Measurements from ENCODE around the gene HS3ST4. TPM values are rescaled to one million over a fixed set of nuclear protein-coding genes. Genes with fewer than 3 reads are reported as not detected.

HS3ST4 gene
- total and polyA plus RNA-seq, 2 experiments from 2014 or later = 0.44 to 2.1 TPM

- no peak for TF ChIP-seq ZNF462 (CRISPR knock-in tag; IDR thresholded peaks at IDR 0.05)
- TF ChIP-seq STAT1 (IDR thresholded peaks at IDR 0.05; ENCODE audit: unreplicated experiment) = no peak
- no peak for TF ChIP-seq CTCF (conservative IDR thresholded peaks at IDR 0.05; ENCODE audit: low read depth in 2 of 2)
- TF ChIP-seq CREB1 (CRISPR knock-in tag; IDR thresholded peaks at IDR 0.05; ENCODE audit: low read depth) = no peak
Measured at GRCh38 chr16:26137956-26138355, 446.2 kb downstream of the HS3ST4 start (continued).

GRCh38 chr16:26139091-26139490 is 447.3 kb downstream of the HS3ST4 start:
- DNase-seq (ENCODE audit: low spot score) (no peak), ATAC-seq (no peak)
- Mint-ChIP-seq H3K27me3 (ENCODE audit: insufficient read depth, low read depth, poor library complexity) (no peaks in the 10 kb centered on the region), H3K27ac (no peak overlapping the region), H3K4me1 (no peaks in the 10 kb centered on the region), H3K9me3 (peaks cover 50% of the 10 kb centered on the region), H3K36me3 (ENCODE audit: low read depth) (no peaks in the 10 kb centered on the region; the same call in 1 of the 3 replicates), H3K4me3 (no peak overlapping the region)
- no peak overlapping the region for H2AFZ ChIP-seq
- H3K27me3 ChIP-seq (ENCODE audit: insufficient read depth) = no peaks in the 10 kb centered on the region
- H3K9me2 ChIP-seq (ENCODE audit: insufficient read depth) = peaks cover 20% of the 10 kb centered on the region
- H4K20me1 ChIP-seq (replicated peaks; ENCODE audit: insufficient read depth) = no peaks in the 10 kb centered on the region
- no peaks in the 10 kb centered on the region for H3F3A ChIP-seq (replicated peaks; ENCODE audit: low read depth)
- H3K4me2 ChIP-seq = no peak overlapping the region
- H3K4me1 ChIP-seq (ENCODE audit: insufficient read depth) = no peaks in the 10 kb centered on the region
- no peaks in the 10 kb centered on the region for H3K36me3 ChIP-seq (ENCODE audit: insufficient read depth)
- no peaks in the 10 kb centered on the region for H3K79me2 ChIP-seq (replicated peaks; ENCODE audit: insufficient read depth)
- H3K4me3 ChIP-seq = no peak overlapping the region
- H3K27ac ChIP-seq (ENCODE audit: low read depth) = no peak overlapping the region
- no peak for TF ChIP-seq ZNF331 (CRISPR knock-in tag; IDR thresholded peaks at IDR 0.05; ENCODE audit: low read depth)
- TF ChIP-seq JUNB (IDR thresholded peaks at IDR 0.05; ENCODE audit: unreplicated experiment) = no peak
- no peak for TF ChIP-seq POLR2AphosphoS5 (IDR thresholded peaks at IDR 0.05; ENCODE audit: low read depth)
- TF ChIP-seq CREB1 (CRISPR knock-in tag; IDR thresholded peaks at IDR 0.05; ENCODE audit: low read depth) = no peak
- TF ChIP-seq REST (IDR thresholded peaks at IDR 0.05; ENCODE audit: unreplicated experiment) = no peak
- TF ChIP-seq ETS1 (IDR thresholded peaks at IDR 0.05) = no peak
- TF ChIP-seq STAT1 (IDR thresholded peaks at IDR 0.05; ENCODE audit: unreplicated experiment) = no peak
- no peak for TF ChIP-seq EZH2 (IDR thresholded peaks at IDR 0.05; ENCODE audit: low read depth, unreplicated experiment)
- TF ChIP-seq CTCF (conservative IDR thresholded peaks at IDR 0.05; ENCODE audit: low read depth in 2 of 2) = no peak
